ENCODE results near the gene AUTS2.

The AUTS2 gene

GRCh38 chr7:69598081-69598486 is at the start of gene AUTS2:
Gene AUTS2, plus strand, starts transcription at chr7:69598475. Its CDS starts 1,179 bp downstream, at chr7:69599654.
- peak; percentile 44 to 45 for DNase-seq

GRCh38 chr7:69550991-69551390 is 47.3 kb upstream of the AUTS2 start:
- no peak for DNase-seq

- no peak for DNase-seq
Measured at GRCh38 chr7:69553190-69553589, 45.1 kb upstream of the AUTS2 start.

GRCh38 chr7:69561266-69561960 is 36.9 kb upstream of the AUTS2 start:
- DNase-seq = no peak

GRCh38 chr7:69564454-69565417 is 33.5 kb upstream of the AUTS2 start:
- DNase-seq = no peak

GRCh38 chr7:69567800-69568199 is 30.5 kb upstream of the AUTS2 start:
- no peak for DNase-seq

- no peak for DNase-seq
Measured at GRCh38 chr7:69568266-69568665, 30.0 kb upstream of the AUTS2 start.

- DNase-seq = no peak
Measured at GRCh38 chr7:69575651-69576050, 22.6 kb upstream of the AUTS2 start.

- no peak for DNase-seq
Measured at GRCh38 chr7:69577221-69577620, 21.1 kb upstream of the AUTS2 start.

GRCh38 chr7:69585169-69585568 is 13.1 kb upstream of the AUTS2 start:
- DNase-seq = no peak

GRCh38 chr7:69586321-69586720 is 12.0 kb upstream of the AUTS2 start:
- no peak for DNase-seq

GRCh38 chr7:69588773-69589172 is 9.5 kb upstream of the AUTS2 start:
- DNase-seq = no peak

- no peak for DNase-seq
Measured at GRCh38 chr7:69591805-69592204, 6.5 kb upstream of the AUTS2 start.

- DNase-seq = no peak
Measured at GRCh38 chr7:69593511-69593910, 4.8 kb upstream of the AUTS2 start.

GRCh38 chr7:69595415-69595814 is 2.9 kb upstream of the AUTS2 start:
- DNase-seq = no peak

- no peak for DNase-seq
Measured at GRCh38 chr7:69596056-69596455, 2.2 kb upstream of the AUTS2 start.

GRCh38 chr7:69596723-69597277 is 1.5 kb upstream of the AUTS2 start:
- DNase-seq = no peak

- DNase-seq = no peak
Measured at GRCh38 chr7:69597278-69598076, 798 bp upstream of the AUTS2 start.

- peak in 1 of 2 donors; percentile 13 for DNase-seq
Measured at GRCh38 chr7:69598487-69599285, 411 bp downstream of the AUTS2 start.

GRCh38 chr7:69599286-69599954 is 1.1 kb downstream of the AUTS2 start:
- no peak for DNase-seq

GRCh38 chr7:69599955-69600709 is 1.9 kb downstream of the AUTS2 start:
- no peak for DNase-seq

Data from inflammatory macrophage treated with lipopolysaccharide for 1 hour (primary cell).